Activated CD8-positive, alpha-beta memory T cell treated with anti-CD3 and anti-CD28 coated beads, Interleukin-2, amount 50 U/mL, for 48 hours (primary cell): ENCODE data around the gene CLMP.

Experiments used
- DNase-seq: peaks from one replicate; pipeline ENCODE4 v3.0.0-alpha.2; 2020

The CLMP gene, protein sequence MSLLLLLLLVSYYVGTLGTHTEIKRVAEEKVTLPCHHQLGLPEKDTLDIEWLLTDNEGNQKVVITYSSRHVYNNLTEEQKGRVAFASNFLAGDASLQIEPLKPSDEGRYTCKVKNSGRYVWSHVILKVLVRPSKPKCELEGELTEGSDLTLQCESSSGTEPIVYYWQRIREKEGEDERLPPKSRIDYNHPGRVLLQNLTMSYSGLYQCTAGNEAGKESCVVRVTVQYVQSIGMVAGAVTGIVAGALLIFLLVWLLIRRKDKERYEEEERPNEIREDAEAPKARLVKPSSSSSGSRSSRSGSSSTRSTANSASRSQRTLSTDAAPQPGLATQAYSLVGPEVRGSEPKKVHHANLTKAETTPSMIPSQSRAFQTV

DNA sequence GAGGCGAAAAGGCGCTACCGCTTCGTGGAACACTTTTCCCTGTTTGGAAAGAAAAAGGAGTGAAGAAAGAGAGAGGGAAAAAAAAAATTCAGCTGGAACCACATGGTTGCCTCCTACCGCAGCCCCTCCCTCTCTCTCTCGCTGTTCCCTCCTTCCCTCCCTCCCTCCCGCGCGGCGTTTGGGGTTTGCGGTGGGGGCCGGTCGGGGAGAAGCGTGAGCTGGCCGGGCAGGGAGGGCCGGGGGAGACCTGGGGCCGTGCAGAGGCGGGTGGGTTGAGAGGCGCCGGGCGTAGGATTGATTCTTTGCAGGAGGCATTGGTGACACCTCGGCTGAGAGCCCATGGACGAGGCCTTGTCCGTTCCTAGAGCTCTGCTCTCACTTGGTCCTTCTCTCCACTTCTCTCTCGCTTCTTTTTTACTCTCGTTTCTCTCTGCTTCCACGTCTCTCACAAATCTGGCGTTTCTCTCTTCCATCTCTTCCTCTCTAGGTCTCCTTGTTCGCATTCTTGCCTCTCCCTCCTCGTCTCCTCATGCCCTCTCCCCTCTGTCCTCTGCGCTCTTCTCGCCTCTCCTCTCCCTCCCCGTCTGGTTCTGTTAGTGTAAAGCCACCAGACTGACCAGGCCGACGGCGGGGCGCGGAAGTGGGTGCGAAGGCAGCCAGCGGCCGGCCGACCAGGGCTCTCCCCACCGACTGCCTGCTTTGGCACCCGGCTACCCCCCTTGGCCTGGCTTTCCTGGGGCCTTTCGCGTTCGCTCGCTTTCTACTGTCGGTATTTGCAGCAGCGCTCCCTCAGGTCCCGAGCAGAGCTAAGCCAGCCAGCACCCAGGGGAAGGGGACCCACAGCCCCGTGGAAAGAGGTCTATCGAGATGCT, at the start of gene CLMP:
Gene CLMP, minus strand, starts transcription at position 61 of the 872 bp plus-strand sequence. CDS start 308 bp downstream, outside the sequence.
- DNase-seq: peak; percentile 55

DNA sequence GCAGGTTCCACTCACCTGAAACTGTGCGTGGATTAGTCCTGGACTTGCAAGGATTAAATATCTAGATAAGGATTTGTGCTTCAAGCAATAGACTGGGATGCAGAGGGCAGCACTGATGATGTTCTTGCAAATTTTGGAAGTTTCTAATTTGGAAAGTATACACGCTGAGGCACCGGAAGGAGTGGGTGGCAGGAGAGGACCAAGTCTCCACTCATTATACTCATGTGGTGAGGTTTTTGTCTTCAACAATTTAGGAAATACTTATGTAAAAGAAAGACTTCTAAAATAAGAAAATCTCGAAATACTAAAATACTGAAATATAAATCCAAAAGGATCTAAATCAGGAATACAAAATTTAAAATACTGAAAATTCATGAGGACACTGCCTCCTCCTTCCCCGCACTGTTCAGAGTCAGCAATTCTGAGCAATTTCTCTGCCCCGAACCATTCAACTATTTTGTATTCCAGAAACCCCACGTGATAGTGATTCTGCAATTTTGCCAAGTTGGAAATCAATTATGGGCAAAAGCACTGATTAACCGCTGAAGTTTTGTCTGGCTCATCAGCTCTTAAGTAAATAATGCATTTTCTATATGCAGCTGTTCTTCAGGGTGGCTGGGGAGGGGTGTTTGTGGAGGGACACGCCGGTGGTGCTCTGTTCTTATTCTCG, 47.0 kb upstream of the CLMP start:
- no peak for DNase-seq

DNA sequence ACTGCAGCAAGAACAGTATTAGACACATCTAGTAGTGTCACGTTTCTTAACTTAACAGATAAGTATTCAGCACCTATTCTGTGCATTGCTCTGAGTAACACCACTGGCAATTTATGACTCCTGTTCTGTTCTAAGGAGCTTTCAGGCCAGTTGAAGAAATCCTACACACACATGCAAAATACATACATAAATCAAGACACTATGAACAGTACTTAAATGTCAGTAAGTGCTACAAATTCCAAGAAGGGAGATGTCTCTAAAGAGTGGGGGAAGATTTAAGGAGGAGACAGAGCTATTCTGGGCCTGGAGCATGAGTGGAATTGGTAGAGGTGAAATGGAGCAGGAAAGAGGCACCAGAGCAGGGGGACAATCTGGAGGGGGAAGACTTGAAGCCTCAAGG, 46.2 kb upstream of the CLMP start:
- DNase-seq: no peak

DNA sequence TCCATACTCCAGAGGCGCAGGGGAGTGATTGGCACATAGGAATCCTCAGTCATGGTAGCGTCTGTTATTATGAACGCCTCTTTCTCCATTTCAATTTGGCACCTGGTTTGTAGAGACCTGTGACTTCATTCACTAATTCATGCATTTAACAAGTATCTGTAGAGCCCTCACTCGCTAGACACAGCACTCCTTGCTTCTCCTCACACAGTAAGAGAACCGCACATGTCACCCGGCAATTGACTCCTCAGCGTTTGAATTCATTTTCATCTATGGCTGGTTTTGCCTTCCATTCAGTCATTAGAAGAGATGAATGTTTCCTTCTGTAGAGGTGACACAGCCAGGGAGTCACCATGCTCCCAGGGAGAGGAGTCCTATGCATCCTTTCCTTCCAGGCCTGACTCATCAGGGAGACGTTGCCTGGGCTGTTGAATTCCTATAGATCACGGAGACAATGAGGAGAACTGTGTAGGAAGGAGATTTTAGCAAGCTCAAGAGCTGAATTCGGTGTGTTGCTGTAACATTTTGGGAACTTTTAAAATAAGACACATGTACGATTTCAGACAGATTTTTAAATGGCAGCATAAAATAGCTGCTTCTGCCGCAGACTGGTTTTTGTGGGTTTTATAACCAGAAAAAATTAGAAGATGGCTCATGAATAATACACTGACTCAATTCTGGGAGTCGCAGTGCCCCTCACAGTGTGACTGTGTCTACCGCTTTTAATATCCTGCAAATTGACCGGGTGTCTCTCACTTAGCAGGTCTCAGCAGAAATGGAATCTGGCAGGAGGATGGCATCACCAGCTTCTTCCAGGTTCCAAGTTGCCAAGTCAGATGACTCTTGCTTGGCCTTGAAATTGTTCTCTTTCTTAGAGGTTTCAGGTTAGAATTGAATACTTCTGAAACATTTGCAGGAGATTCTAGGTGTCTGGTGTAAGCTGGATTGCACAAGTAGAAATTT, 44.4 kb upstream of the CLMP start:
- no peak for DNase-seq

DNA sequence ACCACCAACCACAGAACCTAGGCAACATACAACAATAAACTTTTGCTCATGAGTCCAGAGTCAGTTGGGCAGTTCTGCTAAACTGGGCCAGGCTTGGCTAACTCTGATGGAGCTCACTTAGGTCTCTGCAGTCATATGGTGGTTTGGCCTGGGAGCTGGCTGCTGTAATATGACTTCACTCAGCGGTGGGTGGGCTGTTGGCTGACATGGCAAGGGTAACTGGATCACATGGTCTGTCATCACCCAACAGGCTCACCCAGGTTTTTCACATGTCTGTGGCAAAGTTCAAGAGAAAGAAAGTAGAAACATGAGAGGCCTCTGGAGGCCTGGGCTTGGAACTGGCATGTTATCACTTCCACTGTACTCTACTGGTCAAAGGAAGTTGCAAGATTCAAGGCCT, 43.2 kb upstream of the CLMP start:
- DNase-seq: no peak

DNA sequence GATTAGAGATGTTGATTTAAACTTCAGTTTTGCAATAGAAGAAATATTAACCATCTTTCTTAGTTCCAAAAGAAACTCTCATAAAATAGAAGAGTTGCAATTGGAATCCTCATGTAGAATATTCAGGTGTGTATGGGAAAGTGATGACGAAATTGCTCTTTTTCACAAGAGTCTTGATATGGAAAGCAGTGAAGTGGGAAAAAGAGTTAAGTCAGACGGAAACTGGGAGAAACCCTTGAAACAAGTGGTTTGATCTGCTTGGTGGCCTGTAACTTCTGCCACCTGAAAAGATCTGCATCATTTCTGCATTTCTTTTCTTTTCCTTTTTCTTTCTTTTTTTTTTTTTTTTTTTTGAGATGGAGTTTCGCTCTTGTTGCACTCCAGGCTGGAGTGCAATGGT, 41.8 kb upstream of the CLMP start:
- no peak for DNase-seq

DNA sequence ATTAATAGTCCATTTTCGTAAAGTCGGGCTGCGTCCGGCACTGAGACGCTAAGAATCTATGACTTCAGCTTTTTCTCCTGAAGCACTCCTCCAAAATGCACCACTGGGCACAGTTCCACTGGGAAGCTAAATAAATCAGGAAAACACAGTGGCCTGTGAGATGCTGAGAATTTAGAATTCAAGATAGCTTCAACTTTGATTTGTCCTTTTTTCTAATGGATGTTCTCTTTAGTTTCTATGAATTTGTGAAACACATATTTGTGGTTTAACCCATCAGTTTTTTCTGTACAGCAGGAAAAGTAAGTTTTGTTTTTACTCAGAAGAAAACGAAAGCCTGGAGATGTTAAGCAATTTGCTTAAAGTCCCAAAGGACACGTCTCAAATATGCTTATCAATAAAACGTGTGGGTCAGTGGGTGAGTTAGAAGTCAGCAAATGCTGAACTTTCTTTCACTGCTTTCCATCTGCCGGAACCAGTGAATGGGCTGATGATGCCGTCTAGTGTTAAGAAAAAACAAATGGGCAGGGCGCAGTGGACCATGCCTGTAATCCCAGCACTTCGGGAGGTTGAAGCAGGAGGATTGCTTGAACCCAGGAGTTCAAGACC, 40.7 kb upstream of the CLMP start:
- DNase-seq: no peak

DNA sequence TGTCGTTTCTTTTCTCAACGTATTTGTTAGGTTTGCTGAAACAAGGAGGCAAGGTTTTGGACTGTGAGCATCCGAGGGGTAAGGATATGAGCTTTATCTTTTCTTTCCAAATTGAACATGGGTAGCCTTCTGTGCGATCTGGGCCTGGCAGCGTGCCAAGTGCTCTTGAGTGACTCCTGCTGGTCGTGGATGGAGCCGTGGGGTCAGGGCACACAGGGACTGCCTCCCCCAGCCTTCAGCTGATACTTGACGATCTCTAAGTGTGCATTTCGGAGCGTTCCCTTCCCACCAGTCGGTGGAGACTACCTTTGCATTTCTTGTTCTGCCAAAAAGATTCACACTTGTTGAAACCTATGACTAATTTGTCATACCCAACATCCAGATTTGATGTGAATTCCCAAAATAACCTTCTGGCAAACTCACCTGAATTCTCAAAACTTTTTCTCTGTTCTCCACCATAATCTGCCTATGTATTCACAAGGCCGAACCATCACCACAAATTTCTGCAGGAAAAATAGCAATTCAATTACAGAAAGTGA, 40.1 kb upstream of the CLMP start:
- peak; percentile 86 for DNase-seq

DNA sequence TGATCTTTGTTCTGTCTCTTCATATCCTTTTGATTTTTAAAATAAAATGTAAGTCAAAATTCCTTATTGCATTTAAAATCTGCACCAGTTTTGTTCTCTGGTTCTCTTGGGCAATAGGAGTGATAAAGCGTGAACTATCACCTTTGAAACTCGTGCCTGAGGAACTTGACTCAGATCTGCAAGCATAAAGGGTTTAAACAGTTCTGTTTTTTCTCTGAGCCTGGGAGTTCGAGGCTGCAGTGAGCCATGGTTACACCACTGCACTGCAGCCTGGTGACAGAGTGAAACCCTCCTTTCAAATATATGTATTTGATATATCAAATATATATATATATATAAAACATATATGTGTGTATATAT, 38.9 kb upstream of the CLMP start:
- no peak for DNase-seq

DNA sequence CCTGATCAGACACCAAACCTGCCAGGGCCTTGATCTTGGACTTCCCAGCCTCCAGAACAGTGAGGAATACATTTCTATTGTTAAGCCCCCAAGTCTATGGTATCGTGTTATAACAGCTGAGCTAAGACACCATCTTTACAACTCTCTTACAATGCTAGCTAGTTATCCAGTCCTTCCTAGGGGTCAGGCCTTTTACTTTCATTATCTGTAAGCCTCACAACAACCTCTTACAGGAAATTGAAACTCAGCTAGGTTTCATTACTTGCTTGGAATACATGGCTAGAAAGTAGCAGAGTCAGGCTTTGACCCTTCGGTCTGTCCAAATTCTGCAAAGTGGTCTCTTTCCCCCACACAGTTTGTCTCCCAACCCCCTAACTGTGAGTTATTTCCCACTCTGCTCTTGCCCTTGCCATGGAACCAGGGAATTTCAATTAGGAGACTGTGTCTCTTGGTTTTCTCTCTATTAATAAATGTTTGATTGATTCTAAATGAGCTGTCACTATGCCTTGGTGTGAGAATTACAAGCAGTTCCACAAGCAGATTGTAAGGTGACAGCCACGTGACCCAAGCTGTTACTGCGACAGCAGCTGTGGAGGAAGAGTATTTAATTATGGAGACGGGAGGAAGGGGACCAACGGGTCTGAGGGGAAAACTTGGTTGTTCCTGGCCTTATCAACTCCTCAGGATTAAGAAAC, 38.4 kb upstream of the CLMP start:
- no peak for DNase-seq

DNA sequence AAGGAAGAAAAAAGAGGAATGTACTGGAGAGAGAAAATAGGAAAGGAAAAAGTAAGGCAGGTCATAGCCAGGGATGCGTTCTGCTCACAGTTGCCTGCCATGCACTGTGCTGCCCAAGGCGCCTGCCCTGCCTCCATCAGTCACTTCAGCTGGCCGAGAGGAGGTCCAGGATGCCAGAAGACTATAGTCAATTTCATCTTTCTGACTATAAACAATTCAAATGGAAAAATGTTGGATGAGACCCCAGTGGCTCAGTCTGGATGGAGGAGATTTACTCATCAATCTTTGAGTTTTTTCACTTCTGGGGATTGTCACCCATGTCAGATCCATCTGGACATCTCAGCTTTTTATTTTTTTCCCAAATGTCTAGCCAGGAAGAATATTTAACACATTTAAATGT, 36.7 kb upstream of the CLMP start:
- DNase-seq: no peak

DNA sequence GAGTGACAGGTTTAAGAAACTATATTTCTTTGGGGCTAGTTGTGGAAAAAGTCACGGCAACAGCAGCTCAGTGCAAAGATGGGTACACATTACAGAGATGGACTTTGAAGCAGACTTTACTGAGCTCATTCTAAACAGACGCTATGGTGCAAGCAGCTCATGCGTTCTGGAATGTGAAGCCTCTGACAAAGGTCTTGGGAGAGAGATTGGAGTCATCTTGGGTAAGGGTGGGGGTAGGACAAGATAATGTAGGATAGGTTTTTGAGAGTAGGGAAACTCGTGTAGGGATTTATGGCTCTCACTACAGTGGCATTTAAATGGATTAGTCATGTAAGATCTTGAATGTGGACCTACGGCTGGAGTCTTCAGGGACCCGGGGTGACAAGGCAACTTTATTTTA, 36.2 kb upstream of the CLMP start:
- no peak for DNase-seq

DNA sequence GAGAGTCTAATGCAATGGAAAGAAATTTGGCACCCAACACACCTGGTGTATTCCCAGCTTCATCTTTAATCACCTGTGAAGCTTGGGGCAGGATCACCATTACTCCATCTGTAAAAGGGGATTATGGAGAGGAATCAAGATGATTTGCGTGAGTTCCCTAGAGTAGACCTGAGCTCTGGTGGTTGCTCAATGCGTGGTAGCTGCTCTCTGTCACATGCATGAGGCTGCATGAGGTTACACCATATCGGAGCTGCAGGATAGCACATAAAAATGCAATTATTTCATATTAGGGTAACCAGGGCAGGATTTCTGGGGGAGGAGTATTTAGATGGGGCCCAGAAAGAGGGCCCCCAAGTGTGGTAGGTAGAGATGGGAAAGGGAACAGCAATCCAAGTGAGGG, 35.3 kb upstream of the CLMP start:
- no peak for DNase-seq

DNA sequence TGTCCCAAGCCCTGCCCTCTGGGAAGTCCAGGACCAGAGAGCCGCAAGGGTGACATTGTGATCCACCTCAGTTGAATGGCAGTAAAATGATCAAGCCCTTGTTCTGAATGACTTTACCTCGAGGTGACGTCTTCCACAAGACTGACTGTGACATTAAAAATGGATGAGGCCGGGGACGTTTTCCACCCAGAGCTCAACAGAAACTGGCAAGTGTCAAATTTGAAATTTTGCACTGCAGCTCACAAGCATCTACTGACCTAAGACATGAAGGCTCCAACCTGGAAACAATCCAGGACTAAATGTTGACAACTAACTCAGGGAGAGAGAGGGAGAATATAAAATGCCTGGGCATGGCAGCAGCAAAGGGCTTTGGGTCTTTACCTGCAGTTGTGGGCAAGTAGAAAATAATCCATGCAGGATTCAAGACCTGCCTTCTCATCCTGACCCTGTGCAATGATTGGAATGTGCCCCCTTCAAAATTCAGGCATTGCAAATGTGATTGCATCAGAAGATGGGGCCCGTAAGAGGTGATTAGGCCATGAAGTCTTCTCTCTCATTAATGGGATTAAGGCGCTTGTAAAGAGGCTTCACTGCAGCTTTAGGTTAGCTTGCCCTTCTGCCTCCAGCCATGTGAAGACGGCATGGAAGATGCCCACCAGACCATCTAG, 33.6 kb upstream of the CLMP start:
- DNase-seq: no peak

DNA sequence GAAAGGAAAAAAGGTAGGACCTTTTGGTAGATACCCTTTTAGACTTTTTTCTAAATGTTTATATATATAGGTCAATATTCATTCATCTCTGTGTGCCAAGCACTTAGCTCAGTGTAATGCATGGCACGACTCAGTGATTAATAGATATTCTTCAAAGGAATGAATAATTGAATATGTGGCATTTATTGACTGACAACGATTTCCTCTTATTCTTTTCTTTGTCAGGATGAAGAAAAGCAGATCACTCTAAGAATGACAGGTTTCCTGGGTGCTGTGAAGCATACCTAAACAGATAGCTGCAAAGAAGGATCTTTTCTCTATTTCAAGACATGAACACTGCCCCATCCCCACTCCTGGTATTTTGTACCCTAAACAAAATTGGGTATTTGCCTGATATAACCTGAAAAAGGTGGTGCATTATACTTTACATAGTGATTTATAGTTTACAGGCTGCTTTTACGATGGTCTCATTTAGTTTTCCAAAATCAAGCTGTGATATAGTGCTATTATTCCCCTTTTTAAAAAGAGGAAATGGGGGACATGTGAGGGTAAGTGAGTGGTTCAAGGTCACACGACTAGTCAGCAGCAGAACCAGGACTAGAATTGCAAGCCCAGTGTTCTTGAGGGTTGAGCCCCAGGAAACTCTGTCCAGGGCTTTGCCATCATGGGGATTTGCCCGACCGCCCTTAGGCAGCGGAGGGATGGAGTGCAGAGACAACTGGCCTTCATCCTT, 32.9 kb upstream of the CLMP start:
- no peak for DNase-seq

DNA sequence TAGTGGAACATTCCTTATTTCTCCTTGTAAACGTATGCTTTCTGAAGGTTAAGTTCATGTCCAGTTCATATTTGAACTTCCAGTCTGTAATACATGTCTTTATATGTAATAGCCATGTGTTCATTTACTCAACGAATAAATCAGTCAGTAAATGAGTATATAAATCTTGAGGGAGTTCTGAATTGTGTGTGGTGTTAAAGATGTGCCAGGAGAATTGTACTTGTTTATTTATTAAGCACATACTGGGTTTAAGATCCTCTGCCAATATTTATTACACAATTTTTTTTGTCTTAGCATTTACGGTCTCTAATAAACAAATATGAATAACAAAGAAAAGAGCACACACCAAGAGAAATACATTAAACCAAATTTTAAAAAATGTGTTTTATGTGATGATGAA, 26.5 kb upstream of the CLMP start:
- no peak for DNase-seq

DNA sequence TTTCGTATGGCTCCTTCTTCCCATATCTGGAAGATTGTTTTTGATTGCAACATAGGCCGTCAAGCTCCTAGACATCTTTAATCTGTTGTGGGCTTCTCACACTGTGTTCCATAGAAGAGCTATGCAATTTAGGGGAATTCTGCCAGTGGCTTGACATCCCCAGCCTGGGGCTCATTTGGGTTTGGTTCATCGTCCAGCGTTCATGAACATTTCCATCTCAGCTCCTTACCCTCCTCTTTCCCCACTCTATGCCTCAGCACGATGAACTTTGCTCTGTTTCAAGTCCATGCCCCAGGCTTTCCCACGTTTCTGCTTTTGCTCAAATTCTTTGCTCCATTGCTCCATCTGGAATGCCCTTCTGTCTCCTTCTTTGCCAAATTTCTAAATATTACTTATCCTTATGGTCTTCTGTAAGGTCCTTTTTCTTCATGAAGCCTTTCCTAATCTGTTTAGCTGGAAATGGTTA, 26.1 kb upstream of the CLMP start:
- no peak for DNase-seq

DNA sequence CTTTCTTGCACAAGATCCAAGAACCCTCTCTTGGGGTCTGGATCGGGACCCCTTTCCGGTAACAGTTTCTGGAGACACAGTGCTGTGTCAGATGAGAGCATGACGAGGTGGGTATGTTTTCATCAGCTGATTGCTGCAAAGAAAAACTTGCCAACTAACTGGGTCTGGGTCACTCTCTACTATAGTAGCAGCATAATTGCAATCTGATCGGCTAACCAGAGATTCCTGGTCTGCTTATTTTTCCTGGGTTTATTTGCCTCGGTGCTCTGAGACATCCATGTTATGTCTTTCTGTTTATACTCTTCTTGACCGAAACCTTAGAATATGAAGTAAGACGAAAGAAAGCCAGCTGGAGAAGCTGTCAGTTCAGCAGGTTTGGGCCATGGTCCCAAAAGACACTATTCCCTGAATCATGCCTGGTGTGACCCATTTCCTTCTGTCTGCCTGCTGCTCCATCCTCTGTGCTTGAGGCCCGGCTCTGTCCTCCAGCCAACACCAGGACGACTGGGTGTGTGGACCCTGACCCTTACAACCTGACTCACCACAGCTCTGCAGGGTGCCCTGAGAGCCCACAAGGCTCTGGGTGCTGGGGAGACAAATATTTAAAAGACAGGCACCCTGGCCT, 24.1 kb upstream of the CLMP start:
- DNase-seq: no peak

DNA sequence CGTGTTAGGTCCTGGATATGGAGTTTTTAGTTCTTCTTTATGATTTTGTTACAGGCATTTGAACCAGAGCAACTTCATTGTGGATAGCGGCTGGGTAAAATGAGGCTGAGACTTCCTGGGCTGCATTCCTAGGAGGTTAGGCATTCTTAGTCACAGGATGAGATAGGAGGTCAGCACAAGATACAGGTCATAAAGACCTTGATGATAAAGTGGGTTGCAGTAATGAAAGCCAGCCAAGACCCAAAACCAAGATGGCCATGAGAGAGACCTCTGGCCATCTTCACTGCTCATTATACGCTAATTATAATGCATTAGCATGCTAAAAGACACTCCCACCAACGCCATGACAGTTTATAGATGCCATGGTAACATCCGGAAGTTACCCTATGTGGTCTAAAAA, 23.4 kb upstream of the CLMP start:
- DNase-seq: no peak
